Loucy (cell line): ENCODE data around the gene PLCB3.

Source experiments
- H2AFZ ChIP-seq: fragments of 200-600 bp; sonication (generic); 2 replicates; pipeline ENCODE4 v1.6.0; 2016; ENCODE audit warnings: antibody characterized with exemption, mild to moderate bottlenecking, low read length, moderate library complexity
- H3F3A ChIP-seq: fragments of 200-600 bp; 2 replicates; pipeline ENCODE4 v1.6.0; 2016; ENCODE audit warnings: antibody characterized with exemption, low read depth, mild to moderate bottlenecking
- H3K27me3 ChIP-seq: fragments of 200-600 bp; sonication (generic); 2 replicates; pipeline ENCODE4 v1.6.1; 2014; ENCODE audit warnings: low read length, mild to moderate bottlenecking; ENCODE audit not compliant: insufficient read depth, poor library complexity, severe bottlenecking
- H3K36me3 ChIP-seq: fragments of 200-600 bp; sonication (generic); 2 replicates; pipeline ENCODE4 v1.6.1; 2016; ENCODE audit warnings: low read length; ENCODE audit not compliant: insufficient read depth
- H3K4me1 ChIP-seq: fragments of 200-600 bp; sonication (generic); 2 replicates; pipeline ENCODE4 v1.5.1; 2014; ENCODE audit warnings: low read length, mild to moderate bottlenecking; ENCODE audit not compliant: insufficient read depth, poor library complexity, severe bottlenecking
- H3K4me2 ChIP-seq: fragments of 200-600 bp; sonication (generic); 2 replicates; pipeline ENCODE4 v1.6.0; 2014; ENCODE audit warnings: antibody characterized with exemption, low read length, low read depth, mild to moderate bottlenecking; ENCODE audit not compliant: poor library complexity, severe bottlenecking
- H3K4me3 ChIP-seq: fragments of 200-600 bp; sonication (generic); 2 replicates; pipeline ENCODE4 v1.5.1; 2014; ENCODE audit warnings: low read length, mild to moderate bottlenecking, mixed read lengths; ENCODE audit not compliant: poor library complexity, severe bottlenecking
- H3K79me2 ChIP-seq: fragments of 200-600 bp; sonication (generic); 2 replicates; pipeline ENCODE4 v1.6.1; 2014; ENCODE audit warnings: low read length; ENCODE audit not compliant: insufficient read depth
- H3K9ac ChIP-seq: fragments of 200-600 bp; sonication (generic); 2 replicates; pipeline ENCODE4 v1.6.0; 2014; ENCODE audit warnings: mild to moderate bottlenecking, low read depth, low read length, moderate library complexity; ENCODE audit not compliant: poor library complexity, severe bottlenecking
- H3K9me2 ChIP-seq: fragments of 200-600 bp; sonication (generic); replicated peaks from 2 replicates; pipeline ENCODE4 v1.6.1; 2016; ENCODE audit warnings: low read depth, low read length, mixed read lengths
- H3K9me3 ChIP-seq: fragments of 200-600 bp; sonication (generic); 2 replicates; pipeline ENCODE4 v1.6.1; 2014; ENCODE audit warnings: mild to moderate bottlenecking, antibody characterized with exemption, low read length, low read depth; ENCODE audit not compliant: insufficient read depth
- H4K20me1 ChIP-seq: fragments of 200-600 bp; sonication (generic); 2 replicates; pipeline ENCODE4 v1.6.0; 2014; ENCODE audit warnings: antibody characterized with exemption, low read length, mild to moderate bottlenecking; ENCODE audit not compliant: insufficient read depth, poor library complexity, severe bottlenecking
- EZH2phosphoT487 ChIP-seq: fragments of 200-600 bp; IDR thresholded peaks from 2 replicates; pipeline ENCODE4 v1.6.1; 2018; ENCODE audit warnings: antibody characterized with exemption, mild to moderate bottlenecking, moderate library complexity, borderline replicate concordance
- TF ChIP-seq, protein P1 (sequence below): fragments of 200-600 bp; sonication (generic); conservative IDR thresholded peaks from 2 replicates; pipeline ENCODE4 v1.5.1; 2014; ENCODE audit warnings: mild to moderate bottlenecking, antibody characterized with exemption, low read length

The PLCB3 gene

DNA sequence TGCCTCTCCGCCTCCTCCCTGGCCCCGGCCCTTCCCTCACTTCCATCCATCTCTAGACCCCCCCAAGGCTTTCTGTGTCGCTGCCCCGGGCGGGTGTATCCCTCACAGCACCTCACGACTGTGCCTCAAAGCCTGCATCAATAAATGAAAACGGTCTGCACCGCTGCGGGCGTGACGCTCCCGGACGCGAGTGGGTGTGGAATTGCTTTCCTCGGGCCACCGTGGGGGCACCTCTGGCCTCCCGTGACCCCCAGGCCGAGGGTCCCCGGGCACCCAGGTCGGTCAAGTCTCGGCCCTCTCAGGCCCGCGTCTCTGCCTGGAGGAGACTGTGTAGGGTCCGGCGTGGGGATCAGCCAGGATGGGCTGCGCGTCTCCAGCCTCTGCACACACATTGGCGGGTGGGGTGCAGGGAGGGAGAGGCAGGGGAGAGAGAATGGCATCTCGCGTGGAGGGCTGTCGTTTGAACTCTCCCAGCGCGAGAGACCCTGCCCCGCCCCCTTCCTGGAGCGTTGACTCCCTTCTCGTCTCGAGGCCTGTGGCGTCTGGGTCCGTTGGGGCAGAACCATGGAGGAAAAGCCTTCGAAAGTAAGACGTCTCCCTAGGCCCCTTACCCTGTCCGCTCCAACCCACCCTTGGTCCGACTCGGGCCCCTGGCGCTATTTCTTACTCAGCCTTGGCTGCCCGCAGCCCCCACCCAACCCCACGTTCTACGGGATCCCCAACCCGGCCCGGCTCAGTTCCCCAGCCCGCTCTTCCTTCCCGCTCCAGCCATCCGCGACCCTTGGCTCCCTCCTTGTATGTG is 48.7 kb downstream of the PLCB3 start, which contains the start of gene CATSPERZ:
TSS of gene CATSPERZ (plus strand) at position 512 of the 802 bp plus-strand sequence. CDS start at position 565, 53 bp downstream.
- H2AFZ ChIP-seq, result peak within 1 kb of the TSS; percentile 58
- no peaks in the 10 kb centered on the region for H3K9me3 ChIP-seq
- H3K36me3 ChIP-seq, result no peaks in the 10 kb centered on the region
- TF ChIP-seq, protein P1, sequence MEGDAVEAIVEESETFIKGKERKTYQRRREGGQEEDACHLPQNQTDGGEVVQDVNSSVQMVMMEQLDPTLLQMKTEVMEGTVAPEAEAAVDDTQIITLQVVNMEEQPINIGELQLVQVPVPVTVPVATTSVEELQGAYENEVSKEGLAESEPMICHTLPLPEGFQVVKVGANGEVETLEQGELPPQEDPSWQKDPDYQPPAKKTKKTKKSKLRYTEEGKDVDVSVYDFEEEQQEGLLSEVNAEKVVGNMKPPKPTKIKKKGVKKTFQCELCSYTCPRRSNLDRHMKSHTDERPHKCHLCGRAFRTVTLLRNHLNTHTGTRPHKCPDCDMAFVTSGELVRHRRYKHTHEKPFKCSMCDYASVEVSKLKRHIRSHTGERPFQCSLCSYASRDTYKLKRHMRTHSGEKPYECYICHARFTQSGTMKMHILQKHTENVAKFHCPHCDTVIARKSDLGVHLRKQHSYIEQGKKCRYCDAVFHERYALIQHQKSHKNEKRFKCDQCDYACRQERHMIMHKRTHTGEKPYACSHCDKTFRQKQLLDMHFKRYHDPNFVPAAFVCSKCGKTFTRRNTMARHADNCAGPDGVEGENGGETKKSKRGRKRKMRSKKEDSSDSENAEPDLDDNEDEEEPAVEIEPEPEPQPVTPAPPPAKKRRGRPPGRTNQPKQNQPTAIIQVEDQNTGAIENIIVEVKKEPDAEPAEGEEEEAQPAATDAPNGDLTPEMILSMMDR, result no peak
- TF ChIP-seq EZH2phosphoT487, result no peak
- H3K9ac ChIP-seq, result no peak within 1 kb of the TSS
- H3K4me1 ChIP-seq, result peaks cover 12% of the 10 kb centered on the region
- no peaks in the 10 kb centered on the region for H4K20me1 ChIP-seq
- peak within 1 kb of the TSS; percentile 59 for H3K4me3 ChIP-seq
- 0 out of 2 replicates have a peak, but pooled peaks cover 3% of the 10 kb centered on the region for H3F3A ChIP-seq
- H3K27me3 ChIP-seq, result peaks cover 5% of the 10 kb centered on the region
- peak within 1 kb of the TSS; percentile 68 for H3K4me2 ChIP-seq
- H3K9me2 ChIP-seq, result no peaks in the 10 kb centered on the region
- H3K79me2 ChIP-seq, result no peaks in the 10 kb centered on the region

DNA sequence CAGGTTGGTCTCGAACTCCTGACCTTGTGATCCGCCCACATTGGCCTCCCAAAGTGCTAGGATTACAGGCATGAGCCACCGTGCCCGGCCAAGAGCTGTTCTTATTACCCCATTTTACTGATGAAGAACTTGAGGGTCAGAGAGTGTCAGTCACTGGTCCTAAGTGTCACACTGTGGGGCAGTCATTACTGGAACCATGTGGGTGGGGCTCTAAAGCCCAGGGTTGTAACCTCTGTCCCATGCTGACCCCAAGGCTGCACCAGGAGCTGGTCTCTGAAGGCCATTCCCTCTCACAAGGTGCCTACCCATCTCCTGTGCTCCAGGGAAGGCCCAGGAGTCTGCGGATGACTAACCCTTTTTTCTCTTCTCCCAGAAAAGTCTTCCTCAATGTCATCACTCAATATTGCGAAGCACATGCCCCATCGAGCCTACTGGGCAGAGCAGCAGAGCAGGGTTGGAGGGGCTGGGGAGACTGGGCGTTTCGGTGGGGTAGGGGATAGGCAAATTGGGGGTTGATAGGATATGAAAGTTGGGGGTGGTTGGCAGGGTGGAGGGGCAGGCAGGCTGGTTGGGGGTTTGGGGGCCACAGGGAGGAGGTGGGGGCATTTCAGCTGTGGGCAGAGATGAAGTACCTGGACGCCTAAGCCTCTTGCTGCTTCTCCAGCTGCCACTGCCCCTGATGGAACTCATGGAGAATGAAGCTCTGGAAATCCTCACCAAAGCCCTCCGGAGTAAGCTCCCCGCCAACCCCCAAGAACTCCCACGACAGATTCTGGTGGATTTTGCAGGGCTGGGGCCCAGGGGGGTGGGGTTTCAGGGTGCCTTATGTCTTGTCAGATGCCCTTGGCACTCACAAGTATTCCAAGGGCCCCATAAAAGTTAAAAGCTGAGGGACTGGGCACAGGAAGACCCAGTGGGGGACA is 52.0 kb downstream of the PLCB3 start:
- Histone ChIP-seq H3K27me3 (peaks cover 5% of the 10 kb centered on the region), H3K9me2 (no peaks in the 10 kb centered on the region), H3K4me3 (peak overlapping the region; percentile 82), H3K4me2 (peak overlapping the region; percentile 85), H3K9me3 (no peaks in the 10 kb centered on the region), H3F3A (0 out of 2 replicates have a peak, but pooled peaks cover 3% of the 10 kb centered on the region), H2AFZ (no peak overlapping the region), H3K79me2 (peaks cover 25% of the 10 kb centered on the region), H4K20me1 (peaks cover 19% of the 10 kb centered on the region), H3K9ac (peak overlapping the region; percentile 91), H3K4me1 (peaks cover 24% of the 10 kb centered on the region), H3K36me3 (no peaks in the 10 kb centered on the region)
- no peak for TF ChIP-seq EZH2phosphoT487

DNA sequence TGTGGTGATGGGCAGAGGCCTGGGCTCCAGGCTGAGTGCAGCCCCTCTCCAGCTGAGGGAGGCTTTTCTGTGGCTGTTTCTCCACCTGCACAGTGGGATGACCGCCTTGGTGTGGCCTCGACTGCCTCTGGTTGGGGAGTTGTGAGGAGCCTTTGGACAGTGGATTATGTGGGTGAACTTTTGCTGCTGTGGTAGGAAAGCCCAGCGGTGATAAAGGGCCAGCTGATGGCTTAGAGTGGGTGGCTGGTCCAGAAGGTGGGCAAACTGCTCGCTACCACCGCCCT is 52.6 kb downstream of the PLCB3 start:
- no peaks in the 10 kb centered on the region for H3K36me3 ChIP-seq
- no peaks in the 10 kb centered on the region for H3K9me3 ChIP-seq
- H3K4me2 ChIP-seq, result peak overlapping the region; percentile 85
- peak overlapping the region; percentile 82 for H3K4me3 ChIP-seq
- TF ChIP-seq, protein P1, result no peak
- no peak for TF ChIP-seq EZH2phosphoT487
- 0 out of 2 replicates have a peak, but pooled peaks cover 3% of the 10 kb centered on the region for H3F3A ChIP-seq
- peak overlapping the region; percentile 91 for H3K9ac ChIP-seq
- H3K9me2 ChIP-seq, result no peaks in the 10 kb centered on the region
- H3K4me1 ChIP-seq, result peaks cover 24% of the 10 kb centered on the region
- H3K79me2 ChIP-seq, result peaks cover 25% of the 10 kb centered on the region
- peaks cover 5% of the 10 kb centered on the region for H3K27me3 ChIP-seq
- H4K20me1 ChIP-seq, result peaks cover 19% of the 10 kb centered on the region
- no peak overlapping the region for H2AFZ ChIP-seq
